ENCODE measurements around the gene KCNQ5. TPM values are rescaled to one million over a fixed set of nuclear protein-coding genes. Genes with fewer than 3 reads are reported as not detected.

Gene KCNQ5
- total RNA-seq, 1 experiment from 2014 or later = 0.07 TPM

GRCh38 chr6:72646604-72647485, 25.0 kb downstream of the KCNQ5 start:
- Histone ChIP-seq H3K9ac (ENCODE audit: extremely low read depth, insufficient read length, low read length) (no peak overlapping the region), H2BK12ac (ENCODE audit: insufficient read length, low read depth, low read length) (no peak overlapping the region), H3K23me2 (ENCODE audit: insufficient read length, low read depth, low read length, poor library complexity, severe bottlenecking) (no peaks in the 10 kb centered on the region), H4K5ac (ENCODE audit: insufficient read length, low read depth, low read length) (no peak overlapping the region), H4K8ac (replicated peaks; ENCODE audit: insufficient read length, low read depth, low read length) (no peak overlapping the region), H3K4ac (ENCODE audit: low read depth, low read length) (no peak overlapping the region), H3K9me3 (ENCODE audit: control insufficient read depth, low read depth, low read length) (no peaks in the 10 kb centered on the region), H3K4me2 (ENCODE audit: insufficient read depth, insufficient read length, low read length) (no peak overlapping the region), H2AK5ac (ENCODE audit: insufficient read length, low read length) (no peak overlapping the region), H4K91ac (ENCODE audit: insufficient read length, low read depth, low read length) (no peak overlapping the region), H3K27ac (ENCODE audit: insufficient read length, low read depth, low read length) (no peak overlapping the region), H3K79me2 (ENCODE audit: insufficient read depth, low read length) (no peaks in the 10 kb centered on the region), H3T11ph (ENCODE audit: low read length) (no peak overlapping the region), H3K4me1 (ENCODE audit: insufficient read depth, low read length) (no peaks in the 10 kb centered on the region; the same call in 1 of the 2 replicates), H3K56ac (ENCODE audit: insufficient read length, low read depth, low read length) (no peak overlapping the region), H3K14ac (ENCODE audit: insufficient read depth, low read length) (no peak overlapping the region), H2BK20ac (ENCODE audit: low read depth, low read length, poor library complexity, severe bottlenecking) (no peak overlapping the region), H4K20me1 (ENCODE audit: control insufficient read depth, insufficient read depth, insufficient read length) (no peaks in the 10 kb centered on the region), H2BK15ac (ENCODE audit: low read depth, low read length) (no peak overlapping the region), H3K79me1 (ENCODE audit: insufficient read depth, low read depth, low read length, poor library complexity, severe bottlenecking) (no peaks in the 10 kb centered on the region), H2BK5ac (ENCODE audit: insufficient read length, low read length) (no peak overlapping the region), H3K27me3 (ENCODE audit: insufficient read depth, low read length) (no peaks in the 10 kb centered on the region), H2AFZ (ENCODE audit: low read length) (no peak overlapping the region), H2BK120ac (ENCODE audit: low read depth, low read length, poor library complexity, severe bottlenecking) (no peak overlapping the region), H3K18ac (ENCODE audit: insufficient read length, low read depth, low read length) (no peak overlapping the region), H3K23ac (ENCODE audit: insufficient read length, low read depth, low read length) (no peak overlapping the region)
- no CpG with 5 or more reads among the region's 4 CpGs for whole genome bisulfite sequencing (ENCODE audit: extremely low coverage, insufficient read length, low lambda C conversion rate)
- TF ChIP-seq CTCF (conservative IDR thresholded peaks at IDR 0.05) = no peak
- Mint-ChIP-seq H3K27ac (no peak overlapping the region), H3K4me3 (no peak overlapping the region), H3K9me3 (no peaks in the 10 kb centered on the region), H3K27me3 (ENCODE audit: low read depth) (no peaks in the 10 kb centered on the region), H3K4me1 (peaks cover under 1 to 3% of the 10 kb centered on the region in 2 experiments; a peak in 3 of 4 replicates), H3K36me3 (ENCODE audit: insufficient read depth in 1 of 3, low read depth in 3 of 3) (no peaks in the 10 kb centered on the region)
- DNase-seq = no peak

Data from H9 (cell line).